Caco-2 (cell line): Measurements from ENCODE around the gene TNNI3. TPM values are rescaled to one million over a fixed set of nuclear protein-coding genes. Genes with fewer than 3 reads are reported as not detected.

Experiments
- BruUV-seq: library from RNA; stranded (reverse); fragments of 400-500 nt; replicated peaks from 2 replicates; lab custom pipeline; 2021; lab: Mats Ljungman, UMichigan
- CTCF ChIA-PET: fragments of 300-600 bp; sonication (Branson Sonifier 250); formaldehyde crosslinking; loops from one replicate; lab custom pipeline; 2022; ENCODE audit warnings: antibody characterized with exemption; lab: Charles Lee
- POLR2A ChIA-PET: fragments of 300-600 bp; sonication (Branson Sonifier 250); formaldehyde crosslinking; loops from one replicate; lab custom pipeline; 2022; ENCODE audit warnings: antibody characterized with exemption; lab: Charles Lee
- DNase-seq, 2 experiments: peaks; one replicate each; pipeline versions ENCODE4 v3.0.0 to v3.0.0-alpha.2; 2020 to 2022
- H3K27me3 ChIP-seq: replicated peaks from 2 replicates; pipeline ENCODE4 v1.6.0; 2011; ENCODE audit warnings: low read length; ENCODE audit not compliant: control insufficient read depth, insufficient read depth
- H3K36me3 ChIP-seq: 2 replicates; pipeline ENCODE4 v1.5.1; 2011; ENCODE audit warnings: low read length; ENCODE audit not compliant: control insufficient read depth, insufficient read depth
- H3K4me1 ChIP-seq: fragments of 250-450 bp; sonication (Bioruptor Pico); 2 replicates; pipeline ENCODE4 v1.5.1; 2020; ENCODE audit warnings: mild to moderate bottlenecking
- H3K4me3 ChIP-seq: 2 replicates; pipeline ENCODE4 v1.5.1; 2011; ENCODE audit warnings: low read depth, mild to moderate bottlenecking, control low read depth, low read length
- H3K9me3 ChIP-seq: fragments of 250-450 bp; sonication (Bioruptor Pico); 2 replicates; pipeline ENCODE4 v1.5.1; 2020; ENCODE audit warnings: mild to moderate bottlenecking, moderate library complexity
- H3K27ac Mint-ChIP-seq: one replicate; pipeline ENCODE4 v1.8.0; 2022; ENCODE audit warnings: mixed read lengths; ENCODE audit not compliant: unreplicated experiment
- H3K27me3 Mint-ChIP-seq: one replicate; pipeline ENCODE4 v1.8.0; 2022; ENCODE audit warnings: mixed read lengths; ENCODE audit not compliant: insufficient read depth, unreplicated experiment
- H3K36me3 Mint-ChIP-seq: one replicate; pipeline ENCODE4 v1.8.0; 2022; ENCODE audit warnings: mild to moderate bottlenecking, mixed read lengths; ENCODE audit not compliant: insufficient read depth, unreplicated experiment
- H3K4me1 Mint-ChIP-seq: one replicate; pipeline ENCODE4 v1.8.0; 2022; ENCODE audit warnings: low read depth, mixed read lengths; ENCODE audit not compliant: unreplicated experiment
- H3K4me3 Mint-ChIP-seq: one replicate; pipeline ENCODE4 v1.8.0; 2022; ENCODE audit warnings: mild to moderate bottlenecking, moderate library complexity, mixed read lengths; ENCODE audit not compliant: unreplicated experiment
- H3K9me3 Mint-ChIP-seq: one replicate; pipeline ENCODE4 v1.8.0; 2022; ENCODE audit warnings: mixed read lengths; ENCODE audit not compliant: unreplicated experiment
- intact Hi-C: fragments of 100-400 bp; cut with micrococcal nuclease; formaldehyde crosslinking; loops from one replicate; pipeline ENCODE4 v1.10.0; 2022; ENCODE audit not compliant: unreplicated experiment
- total RNA-seq: library from RNA; stranded (reverse); gene quantifications from 2 replicates; pipeline ENCODE4 v1.2.3, GENCODE V29; 2022
- TF ChIP-seq, protein P1 (sequence below), 2 experiments: fragments of 200-600 bp in 1 of 2; IDR thresholded peaks; 1 replicate in 1 of 2; 2 replicates in 1 of 2; pipeline versions ENCODE4 v1.5.1 to v1.8.0; 2011 to 2022; ENCODE audit warnings: antibody characterized with exemption in 1 of 2, control low read depth in 1 of 2, inconsistent platforms in 1 of 2, low read depth in 1 of 2, low read length in 1 of 2, mild to moderate bottlenecking in 1 of 2, moderate library complexity in 1 of 2; ENCODE audit not compliant: insufficient read depth in 1 of 2, severe bottlenecking in 1 of 2, unreplicated experiment in 1 of 2

The TNNI3 gene
- total RNA-seq, 1 experiment from 2014 or later = 2.9 TPM

DNA sequence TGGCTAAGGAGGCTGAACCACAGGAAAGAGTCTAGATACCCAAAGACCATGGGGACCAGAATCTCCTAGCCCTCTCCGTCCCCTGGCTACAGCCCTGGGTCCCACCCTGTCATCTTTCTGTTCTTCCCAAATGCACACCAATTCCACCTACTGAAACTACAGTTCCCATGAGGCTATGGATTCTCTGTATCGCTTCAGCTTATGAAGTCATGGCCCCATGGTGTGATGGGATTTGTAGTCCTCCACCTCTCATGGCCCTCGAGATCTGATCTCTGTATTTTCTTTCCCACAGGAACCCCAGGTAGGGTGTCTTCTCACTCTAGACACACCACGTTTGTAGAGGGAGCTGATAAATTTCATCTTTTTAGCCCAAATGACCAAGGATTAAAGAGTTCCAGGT is 40.0 kb upstream of the TNNI3 start:
- Histone ChIP-seq H3K4me3 (no peak overlapping the region), H3K36me3 (no peaks in the 10 kb centered on the region), H3K9me3 (no peaks in the 10 kb centered on the region), H3K27me3 (no peaks in the 10 kb centered on the region), H3K4me1 (no peaks in the 10 kb centered on the region)
- POLR2A ChIA-PET = no interaction called here
- Mint-ChIP-seq H3K27ac (no peak overlapping the region), H3K4me1 (no peaks in the 10 kb centered on the region), H3K27me3 (no peaks in the 10 kb centered on the region), H3K4me3 (no peak overlapping the region), H3K36me3 (no peaks in the 10 kb centered on the region), H3K9me3 (no peaks in the 10 kb centered on the region)
- BruUV-seq = no TSS peak
- TF ChIP-seq, protein P1, sequence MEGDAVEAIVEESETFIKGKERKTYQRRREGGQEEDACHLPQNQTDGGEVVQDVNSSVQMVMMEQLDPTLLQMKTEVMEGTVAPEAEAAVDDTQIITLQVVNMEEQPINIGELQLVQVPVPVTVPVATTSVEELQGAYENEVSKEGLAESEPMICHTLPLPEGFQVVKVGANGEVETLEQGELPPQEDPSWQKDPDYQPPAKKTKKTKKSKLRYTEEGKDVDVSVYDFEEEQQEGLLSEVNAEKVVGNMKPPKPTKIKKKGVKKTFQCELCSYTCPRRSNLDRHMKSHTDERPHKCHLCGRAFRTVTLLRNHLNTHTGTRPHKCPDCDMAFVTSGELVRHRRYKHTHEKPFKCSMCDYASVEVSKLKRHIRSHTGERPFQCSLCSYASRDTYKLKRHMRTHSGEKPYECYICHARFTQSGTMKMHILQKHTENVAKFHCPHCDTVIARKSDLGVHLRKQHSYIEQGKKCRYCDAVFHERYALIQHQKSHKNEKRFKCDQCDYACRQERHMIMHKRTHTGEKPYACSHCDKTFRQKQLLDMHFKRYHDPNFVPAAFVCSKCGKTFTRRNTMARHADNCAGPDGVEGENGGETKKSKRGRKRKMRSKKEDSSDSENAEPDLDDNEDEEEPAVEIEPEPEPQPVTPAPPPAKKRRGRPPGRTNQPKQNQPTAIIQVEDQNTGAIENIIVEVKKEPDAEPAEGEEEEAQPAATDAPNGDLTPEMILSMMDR (IDR thresholded peaks at IDR 0.05; ENCODE audit: insufficient read depth in 1 of 2, low read depth in 1 of 2, low read length in 1 of 2, severe bottlenecking in 1 of 2, unreplicated experiment in 1 of 2) = no peak
- no peak for DNase-seq
- CTCF ChIA-PET = interaction anchor here (0.8 kb wide), 1 partner anchor 32 kb away, joined by 3 read pairs; the partner anchor contains the start of gene DNAAF3
- intact Hi-C loops = no loop called here

DNA sequence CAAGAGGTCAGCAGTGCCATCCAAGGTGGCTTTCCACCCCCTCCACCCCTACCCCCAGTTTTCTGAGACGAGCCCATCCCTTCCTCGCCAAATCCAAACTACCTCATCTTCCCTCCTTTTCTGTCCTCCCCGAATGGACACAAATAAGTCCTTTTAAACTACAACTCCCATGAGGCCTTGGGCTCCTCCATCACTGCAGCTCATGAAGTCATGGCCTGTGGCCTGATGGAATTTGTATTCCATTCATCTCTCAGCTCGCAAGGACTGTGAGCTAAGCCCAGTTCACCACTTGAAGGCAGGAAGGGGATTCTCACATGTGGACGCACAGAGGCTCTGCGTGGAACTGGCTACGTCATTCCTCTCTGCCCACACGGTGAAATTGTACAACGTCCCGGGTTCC is 39.3 kb upstream of the TNNI3 start:
- Mint-ChIP-seq H3K27ac (no peak overlapping the region), H3K4me3 (no peak overlapping the region), H3K27me3 (no peaks in the 10 kb centered on the region), H3K36me3 (no peaks in the 10 kb centered on the region), H3K4me1 (no peaks in the 10 kb centered on the region), H3K9me3 (no peaks in the 10 kb centered on the region)
- TF ChIP-seq, protein P1 (IDR thresholded peaks at IDR 0.05; ENCODE audit: insufficient read depth in 1 of 2, low read depth in 1 of 2, low read length in 1 of 2, severe bottlenecking in 1 of 2, unreplicated experiment in 1 of 2) = no peak
- no peaks in the 10 kb centered on the region for H3K9me3 ChIP-seq
- no peaks in the 10 kb centered on the region for H3K4me1 ChIP-seq
- no peaks in the 10 kb centered on the region for H3K36me3 ChIP-seq
- no peak for DNase-seq
- no TSS peak for BruUV-seq
- POLR2A ChIA-PET = no interaction called here
- intact Hi-C loops = no loop called here
- CTCF ChIA-PET = no interaction called here
- H3K27me3 ChIP-seq = no peaks in the 10 kb centered on the region
- H3K4me3 ChIP-seq = no peak overlapping the region

DNA sequence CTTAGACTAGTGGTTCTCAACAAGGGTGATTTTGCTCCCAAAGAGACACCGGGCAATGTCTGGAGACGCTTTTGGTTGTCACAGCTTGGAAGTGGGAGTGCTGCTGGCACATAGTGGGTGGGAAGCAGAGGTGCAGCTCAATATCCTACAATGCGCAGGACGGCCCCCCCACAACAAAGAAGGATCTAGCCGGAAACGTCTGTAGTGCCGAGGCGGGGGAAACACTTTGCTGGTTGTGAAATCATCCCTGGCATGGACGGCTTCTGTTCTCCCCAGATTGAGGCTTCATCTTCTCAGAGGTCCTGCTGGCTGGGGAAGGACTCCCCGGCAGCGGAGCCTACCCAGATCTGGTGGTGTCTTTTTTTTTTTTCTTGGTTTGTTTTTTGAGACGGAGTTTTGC is 35.9 kb upstream of the TNNI3 start:
- H3K4me1 Mint-ChIP-seq = no peaks in the 10 kb centered on the region
- no peak overlapping the region for H3K4me3 ChIP-seq
- H3K27ac Mint-ChIP-seq = no peak overlapping the region
- H3K27me3 ChIP-seq = no peaks in the 10 kb centered on the region
- no peaks in the 10 kb centered on the region for H3K9me3 ChIP-seq
- H3K4me1 ChIP-seq = no peaks in the 10 kb centered on the region
- no peaks in the 10 kb centered on the region for H3K36me3 Mint-ChIP-seq
- TF ChIP-seq, protein P1 (IDR thresholded peaks at IDR 0.05; ENCODE audit: insufficient read depth in 1 of 2, low read depth in 1 of 2, low read length in 1 of 2, severe bottlenecking in 1 of 2, unreplicated experiment in 1 of 2) = no peak
- ChIA-PET POLR2A (interaction anchor here (0.6 kb wide), 1 partner anchor 58 kb away, joined by 10 read pairs; no protein-coding TSS in a partner anchor), CTCF (interaction anchor here (0.7 kb wide), 2 partner anchors 10 to 54 kb away, joined by 4 to 5 read pairs; no protein-coding TSS in a partner anchor)
- H3K4me3 Mint-ChIP-seq = no peak overlapping the region
- no TSS peak for BruUV-seq
- H3K36me3 ChIP-seq = no peaks in the 10 kb centered on the region
- peaks cover 1% of the 10 kb centered on the region for H3K27me3 Mint-ChIP-seq
- no peak for DNase-seq
- intact Hi-C loops = no loop called here
- no peaks in the 10 kb centered on the region for H3K9me3 Mint-ChIP-seq
